OCI-LY7 (cell line): ENCODE results near the gene TNKS1BP1. TPM values are rescaled to one million over a fixed set of nuclear protein-coding genes. Genes with fewer than 3 reads are reported as not detected.

Experiments
- BruUV-seq: library from RNA; stranded (reverse); fragments of 400-500 nt; replicated peaks from 2 replicates; lab custom pipeline; 2021; lab: Mats Ljungman, UMichigan
- CTCF ChIA-PET: fragments of 300-600 bp; sonication (Branson Sonifier 250); formaldehyde crosslinking; loops from one replicate; lab custom pipeline; 2022; ENCODE audit warnings: antibody characterized with exemption; ENCODE audit not compliant: unreplicated experiment; lab: Charles Lee
- POLR2A ChIA-PET: fragments of 300-600 bp; sonication (Branson Sonifier 250); formaldehyde crosslinking; loops from one replicate; lab custom pipeline; 2022; ENCODE audit warnings: antibody characterized with exemption; lab: Charles Lee
- DNase-seq: peaks from one replicate; pipeline ENCODE4 v3.0.0-alpha.2; 2015; ENCODE audit warnings: low spot score
- H2AFZ ChIP-seq: fragments of 200-600 bp; sonication (generic), shearing (Covaris generic); 2 replicates; pipeline ENCODE4 v1.6.1; 2014; ENCODE audit warnings: mild to moderate bottlenecking, antibody characterized with exemption, low read length, moderate library complexity
- H3K27ac ChIP-seq: fragments of 200-600 bp; sonication (generic); 2 replicates; pipeline ENCODE4 v1.5.1; 2014; ENCODE audit warnings: mixed run types, low read depth, mild to moderate bottlenecking, moderate library complexity, low read length, inconsistent platforms; ENCODE audit not compliant: poor library complexity, severe bottlenecking
- H3K36me3 ChIP-seq: fragments of 200-600 bp; sonication (generic); 2 replicates; pipeline ENCODE4 v1.6.1; 2014; ENCODE audit warnings: mild to moderate bottlenecking, antibody characterized with exemption, low read length, moderate library complexity, mixed read lengths; ENCODE audit not compliant: insufficient read depth
- H3K4me1 ChIP-seq: fragments of 200-600 bp; sonication (generic); 2 replicates; pipeline ENCODE4 v1.5.1; 2014; ENCODE audit warnings: mild to moderate bottlenecking, low read length; ENCODE audit not compliant: insufficient read depth, poor library complexity, severe bottlenecking
- H3K4me2 ChIP-seq: fragments of 200-600 bp; sonication (generic); 2 replicates; pipeline ENCODE4 v1.6.1; 2014; ENCODE audit warnings: mild to moderate bottlenecking, low read length
- H3K4me3 ChIP-seq: fragments of 200-600 bp; sonication (generic); 2 replicates; pipeline ENCODE4 v1.5.1; 2014; ENCODE audit warnings: mild to moderate bottlenecking, low read depth, low read length; ENCODE audit not compliant: poor library complexity, severe bottlenecking
- H3K79me2 ChIP-seq: fragments of 200-600 bp; sonication (generic); 2 replicates; pipeline ENCODE4 v1.6.1; 2016; ENCODE audit warnings: low read depth, mild to moderate bottlenecking, low read length, moderate library complexity, mixed read lengths; ENCODE audit not compliant: insufficient read depth
- H3K9me2 ChIP-seq: fragments of 200-600 bp; sonication (generic); 2 replicates; pipeline ENCODE4 v1.6.1; 2016; ENCODE audit warnings: mild to moderate bottlenecking, low read length, mixed read lengths; ENCODE audit not compliant: insufficient read depth
- H3K9me3 ChIP-seq: fragments of 200-600 bp; sonication (generic); 2 replicates; pipeline ENCODE4 v1.6.1; 2014; ENCODE audit warnings: mild to moderate bottlenecking, mixed run types, low read length, mixed read lengths
- H4K20me1 ChIP-seq: fragments of 200-600 bp; sonication (generic); 2 replicates; pipeline ENCODE4 v1.6.1; 2014; ENCODE audit warnings: mild to moderate bottlenecking, antibody characterized with exemption, low read length, moderate library complexity, mixed read lengths; ENCODE audit not compliant: insufficient read depth
- CTCF ChIP-seq: fragments of 200-600 bp; sonication (generic); conservative IDR thresholded peaks from 2 replicates; pipeline ENCODE4 v1.5.1; 2014; ENCODE audit warnings: mild to moderate bottlenecking, antibody characterized with exemption, low read length, moderate library complexity, mixed read lengths
- EZH2phosphoT487 ChIP-seq: fragments of 200-600 bp; sonication (generic); IDR thresholded peaks from 2 replicates; pipeline ENCODE4 v1.6.1; 2018; ENCODE audit warnings: low read depth, borderline replicate concordance, mild to moderate bottlenecking, mixed run types, antibody characterized with exemption, low read length, moderate library complexity, mixed read lengths
- intact Hi-C: fragments of 100-400 bp; cut with micrococcal nuclease; formaldehyde crosslinking; loops from one replicate; pipeline ENCODE4 v1.10.0; 2022; ENCODE audit not compliant: unreplicated experiment
- total RNA-seq, 2 experiments: library from RNA; depleted of rRNA in 1 of 2; stranded (reverse); fragments of >200 nt in 1 of 2; shearing (Covaris generic) in 1 of 2; gene quantifications; 2 replicates each; pipeline ENCODE4 v1.2.3, GENCODE V29; 2014 to 2022

Gene TNKS1BP1
- total RNA-seq, 2 experiments from 2014 or later, result 5.3 to 16.4 TPM

DNA sequence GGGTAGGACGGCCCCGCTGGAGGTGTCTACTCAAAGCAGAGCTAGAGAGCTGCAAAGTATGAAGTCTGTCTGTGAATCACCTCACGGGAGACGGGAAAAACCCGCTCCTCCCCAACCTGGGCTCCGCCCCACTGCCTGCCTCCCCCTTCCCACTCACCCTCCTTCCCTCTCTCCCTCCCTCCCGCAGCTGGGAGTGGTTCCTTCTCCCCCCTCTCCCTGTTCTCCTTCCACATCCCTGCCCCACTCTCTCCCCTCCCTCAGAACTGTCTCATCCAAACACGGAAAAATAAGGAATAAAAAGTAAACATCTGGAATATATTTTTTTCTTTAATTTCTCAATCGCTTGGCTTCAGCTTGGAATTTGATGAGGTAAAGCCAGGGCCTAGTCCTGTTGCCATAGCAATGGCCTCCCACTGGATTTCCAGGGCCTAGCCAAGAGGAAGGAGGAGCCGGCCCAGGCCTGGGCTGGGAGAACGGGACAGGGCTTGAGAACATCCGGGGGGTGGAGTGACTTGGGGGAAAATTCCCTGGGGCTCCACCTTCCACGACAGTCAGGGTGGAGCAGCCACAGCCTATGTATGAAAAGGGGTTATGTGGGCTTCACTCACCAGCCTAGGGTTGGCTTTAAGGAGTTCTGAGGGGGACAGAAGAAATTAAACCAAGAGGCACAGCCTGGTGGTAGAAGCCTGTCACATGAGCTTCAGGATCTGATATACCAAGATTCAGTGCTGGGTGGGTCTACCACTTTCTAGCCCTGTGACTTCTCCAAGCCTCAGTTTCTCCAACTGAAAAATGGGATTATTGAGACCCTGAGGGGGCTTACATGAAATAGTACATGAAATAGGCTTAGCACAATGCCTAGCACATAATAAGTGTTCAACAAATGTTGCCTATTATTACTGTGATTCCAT, 2.2 kb downstream of the TNKS1BP1 start:
- Histone ChIP-seq H3K4me1 (peaks cover 28% of the 10 kb centered on the region), H4K20me1 (no peaks in the 10 kb centered on the region), H3K79me2 (no peaks in the 10 kb centered on the region), H3K27ac (no peak overlapping the region), H3K9me2 (no peaks in the 10 kb centered on the region), H3K4me2 (no peak overlapping the region), H3K9me3 (no peaks in the 10 kb centered on the region), H2AFZ (no peak overlapping the region), H3K36me3 (peaks cover 26% of the 10 kb centered on the region), H3K4me3 (no peak overlapping the region)
- TF ChIP-seq CTCF (no peak), EZH2phosphoT487 (no peak)
- POLR2A ChIA-PET, result interaction anchor here (0.7 to 1.3 kb wide), 2 partner anchors 21 to 96 kb away, joined by 3 to 4 read pairs; no protein-coding TSS in a partner anchor
- DNase-seq, result no peak
- intact Hi-C loops, result no loop called here
- BruUV-seq, result no TSS peak
- CTCF ChIA-PET, result interaction anchor here (0.7 kb wide), 1 partner anchor 49 kb away, joined by 5 read pairs; no protein-coding TSS in a partner anchor

DNA sequence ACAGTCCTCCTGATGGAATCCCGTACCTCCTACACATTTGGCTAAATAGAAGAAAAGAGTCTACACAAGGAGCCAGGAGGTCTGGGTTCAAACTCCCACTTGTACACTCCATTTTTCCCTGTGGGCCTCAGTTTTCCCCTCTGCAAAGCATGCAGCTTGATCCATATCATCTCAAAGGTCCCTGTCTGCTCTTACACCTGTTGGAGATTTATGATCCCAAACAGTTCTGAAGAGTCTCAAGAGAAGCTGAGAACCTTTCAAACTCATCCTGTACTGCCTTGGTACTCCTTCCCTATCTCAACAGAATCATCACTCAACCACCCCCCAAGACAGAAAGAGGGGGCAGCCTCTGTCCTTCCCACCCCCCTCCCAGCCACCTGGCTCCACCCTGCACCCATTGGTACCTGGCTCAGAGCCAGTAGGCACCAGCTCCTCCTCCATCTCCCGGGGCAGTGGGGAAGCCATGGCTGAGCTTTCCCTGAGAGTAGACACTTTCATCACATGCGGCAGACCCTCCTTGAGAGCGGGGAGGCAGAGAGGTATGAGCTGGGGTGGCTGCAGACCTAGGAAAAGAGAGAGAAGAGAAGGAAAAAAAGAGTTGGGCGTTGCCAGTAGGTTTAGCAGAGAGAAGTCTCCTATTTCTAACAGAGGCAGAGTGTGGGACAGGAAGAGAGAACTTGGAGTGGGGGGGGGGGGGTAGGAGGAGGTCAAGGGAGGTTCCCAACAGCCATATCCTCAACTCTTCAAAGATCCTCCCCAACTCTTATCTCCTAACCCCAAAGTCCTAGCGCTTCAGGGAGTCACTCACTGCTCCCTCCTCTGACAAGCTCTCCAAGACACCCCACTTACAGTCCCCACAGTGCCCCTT, 3.1 kb downstream of the TNKS1BP1 start:
- POLR2A ChIA-PET, result interaction anchor here (0.6 to 1.3 kb wide), 5 partner anchors 21 to 1125 kb away, joined by 3 to 4 read pairs (median 3); no protein-coding TSS in a partner anchor
- no peak for DNase-seq
- intact Hi-C loops, result no loop called here
- no peak overlapping the region for H2AFZ ChIP-seq
- BruUV-seq, result no TSS peak
- H4K20me1 ChIP-seq, result no peaks in the 10 kb centered on the region
- no peaks in the 10 kb centered on the region for H3K9me2 ChIP-seq
- peaks cover 22% of the 10 kb centered on the region for H3K36me3 ChIP-seq
- H3K4me2 ChIP-seq, result no peak overlapping the region
- H3K79me2 ChIP-seq, result no peaks in the 10 kb centered on the region
- H3K9me3 ChIP-seq, result no peaks in the 10 kb centered on the region
- CTCF ChIA-PET, result interaction anchor here (0.7 kb wide), 1 partner anchor 49 kb away, joined by 5 read pairs; no protein-coding TSS in a partner anchor
- peaks cover 26% of the 10 kb centered on the region for H3K4me1 ChIP-seq
- no peak overlapping the region for H3K4me3 ChIP-seq
- H3K27ac ChIP-seq, result no peak overlapping the region
- TF ChIP-seq EZH2phosphoT487 (no peak), CTCF (no peak)
